ENCODE results near the gene CHRND. TPM values are rescaled to one million over a fixed set of nuclear protein-coding genes. Genes with fewer than 3 reads are reported as not detected.
"Not testable (repeated sequence)": the region's sequence is repeated elsewhere in the genome, so short reads cannot be mapped to it uniquely, and the experiment has no call there.

CHRND gene
- total RNA-seq, 1 experiment from 2014 or later = not detected

DNA sequence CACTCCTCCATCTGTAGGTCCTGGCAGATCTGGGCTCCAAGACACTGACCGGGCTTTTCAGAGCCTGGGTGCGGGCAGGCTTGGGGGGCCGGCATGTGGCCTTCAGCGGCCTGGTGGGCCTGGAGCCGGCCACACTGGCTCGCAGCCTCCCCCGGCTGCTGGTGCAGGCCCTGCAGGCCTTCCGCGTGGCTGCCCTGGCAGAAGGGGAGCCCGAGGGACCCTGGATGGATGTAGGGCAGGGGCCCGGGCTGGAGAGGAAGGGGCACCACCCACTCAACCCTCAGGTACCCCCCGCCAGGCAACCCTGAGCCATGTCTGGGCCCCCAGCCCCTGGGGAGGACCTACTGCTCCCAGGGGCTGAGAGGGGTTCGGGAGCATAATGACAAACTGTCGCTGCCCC is 761 bp upstream of the CHRND start:
- no peak for DNase-seq (ENCODE audit: low spot score)

DNA sequence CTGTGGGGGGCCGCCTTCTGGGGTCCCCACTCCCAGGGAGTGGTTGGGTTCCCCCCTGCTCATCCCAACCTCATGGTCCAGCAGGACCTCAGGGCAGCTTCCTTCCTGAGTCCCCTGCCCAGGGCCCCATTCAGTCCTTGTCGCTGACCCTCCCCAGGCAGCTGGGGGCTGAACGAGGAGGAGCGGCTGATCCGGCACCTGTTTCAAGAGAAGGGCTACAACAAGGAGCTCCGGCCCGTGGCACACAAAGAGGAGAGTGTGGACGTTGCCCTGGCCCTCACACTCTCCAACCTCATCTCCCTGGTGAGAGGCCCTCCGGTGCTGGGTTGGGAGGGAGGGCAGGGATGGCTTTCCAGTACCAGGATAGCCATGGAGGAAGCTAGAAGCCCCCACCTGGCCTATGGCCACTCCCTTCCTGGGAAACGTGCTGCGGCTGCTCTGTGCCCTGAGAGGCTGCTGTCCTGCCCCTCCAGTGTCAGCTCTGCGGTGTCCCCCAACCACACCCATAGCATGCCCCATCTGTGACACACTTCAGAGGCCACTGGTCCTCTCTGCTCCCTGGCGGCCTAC is 497 bp downstream of the CHRND start:
- DNase-seq (ENCODE audit: low spot score) = no peak

DNA sequence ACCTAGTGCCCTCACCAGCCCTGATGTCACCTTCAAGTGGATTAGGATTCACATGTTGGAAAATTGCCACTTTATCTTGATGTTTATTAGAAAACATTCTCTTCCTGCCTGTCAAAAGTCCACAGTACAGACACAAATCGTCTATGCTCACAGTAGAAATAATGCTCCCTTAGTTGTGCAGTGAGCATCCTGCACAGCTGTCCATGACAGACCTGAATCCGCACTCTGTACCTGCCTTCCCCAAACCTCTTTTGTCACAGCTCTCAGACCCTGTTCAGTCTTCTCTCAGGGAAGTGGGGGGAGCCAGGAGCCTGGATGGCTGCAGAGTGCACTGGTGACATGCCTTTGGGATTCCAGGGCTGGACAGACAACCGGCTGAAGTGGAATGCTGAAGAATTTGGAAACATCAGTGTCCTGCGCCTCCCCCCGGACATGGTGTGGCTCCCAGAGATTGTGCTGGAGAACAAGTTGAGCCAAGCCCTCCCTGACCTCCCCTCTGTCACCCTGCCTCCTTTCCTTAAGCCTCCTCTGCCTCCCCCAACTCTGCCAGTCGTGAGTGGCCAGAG is 2.0 kb downstream of the CHRND start:
- no peak for DNase-seq (ENCODE audit: low spot score)

DNA sequence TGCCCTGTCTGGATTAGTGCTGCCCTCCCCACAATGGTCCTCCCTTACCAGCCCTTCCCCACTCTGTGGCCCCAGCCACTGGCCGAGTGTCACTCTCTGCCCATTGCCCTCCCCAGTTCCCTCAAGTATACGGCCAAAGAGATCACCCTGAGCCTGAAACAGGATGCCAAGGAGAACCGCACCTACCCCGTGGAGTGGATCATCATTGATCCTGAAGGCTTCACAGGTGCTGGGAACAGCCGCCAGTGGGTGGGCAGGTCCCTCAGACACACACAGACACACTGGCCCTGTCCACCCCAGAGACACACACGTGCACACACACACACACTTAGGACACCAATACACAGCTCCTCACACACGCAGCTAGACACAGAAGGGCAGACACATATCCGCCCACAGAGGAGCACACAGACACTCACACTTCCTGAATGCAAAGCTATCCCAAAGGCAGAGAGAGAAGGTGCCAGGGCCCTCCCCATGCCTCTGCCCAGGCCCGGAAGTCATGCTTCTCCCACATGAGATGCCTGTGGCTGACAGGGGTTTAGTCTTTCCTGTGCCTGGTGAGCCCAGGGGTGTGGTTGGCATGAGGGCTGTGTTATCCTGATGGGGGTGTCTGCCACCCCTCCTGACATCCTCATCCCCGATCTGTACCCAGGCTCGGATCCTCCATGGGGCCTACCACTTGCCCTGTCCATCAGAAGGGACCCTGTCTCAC is 2.9 kb downstream of the CHRND start:
- DNase-seq (ENCODE audit: low spot score) = peak; percentile 21

DNA sequence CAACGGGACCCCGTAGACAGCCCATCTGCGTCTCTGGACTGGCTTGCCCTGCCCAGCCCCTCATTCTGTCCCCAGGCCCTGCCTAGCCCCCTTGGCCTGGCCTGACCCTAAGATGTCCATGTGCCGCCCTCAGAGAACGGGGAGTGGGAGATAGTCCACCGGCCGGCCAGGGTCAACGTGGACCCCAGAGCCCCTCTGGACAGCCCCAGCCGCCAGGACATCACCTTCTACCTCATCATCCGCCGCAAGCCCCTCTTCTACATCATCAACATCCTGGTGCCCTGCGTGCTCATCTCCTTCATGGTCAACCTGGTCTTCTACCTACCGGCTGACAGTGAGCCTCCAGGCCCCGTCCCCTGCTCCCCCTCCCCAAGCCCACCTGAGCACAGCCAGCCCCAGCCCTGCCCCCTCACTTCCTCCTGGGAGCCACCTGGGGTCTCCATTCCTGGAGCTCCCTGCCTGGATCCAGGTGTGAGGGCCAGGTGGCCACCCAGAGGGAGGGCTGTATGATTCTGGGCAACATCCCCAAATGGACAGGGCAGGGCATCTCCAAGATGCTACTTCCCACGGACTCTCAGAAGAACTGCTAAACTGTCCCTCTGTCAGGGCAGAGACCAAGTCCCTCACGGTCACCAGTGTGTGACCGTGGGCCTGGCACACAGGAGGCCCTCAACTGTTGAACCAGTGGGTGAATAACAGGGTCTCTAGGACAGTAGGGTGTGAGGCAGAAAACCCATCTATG is 4.0 kb downstream of the CHRND start:
- no peak for DNase-seq (ENCODE audit: low spot score)

DNA sequence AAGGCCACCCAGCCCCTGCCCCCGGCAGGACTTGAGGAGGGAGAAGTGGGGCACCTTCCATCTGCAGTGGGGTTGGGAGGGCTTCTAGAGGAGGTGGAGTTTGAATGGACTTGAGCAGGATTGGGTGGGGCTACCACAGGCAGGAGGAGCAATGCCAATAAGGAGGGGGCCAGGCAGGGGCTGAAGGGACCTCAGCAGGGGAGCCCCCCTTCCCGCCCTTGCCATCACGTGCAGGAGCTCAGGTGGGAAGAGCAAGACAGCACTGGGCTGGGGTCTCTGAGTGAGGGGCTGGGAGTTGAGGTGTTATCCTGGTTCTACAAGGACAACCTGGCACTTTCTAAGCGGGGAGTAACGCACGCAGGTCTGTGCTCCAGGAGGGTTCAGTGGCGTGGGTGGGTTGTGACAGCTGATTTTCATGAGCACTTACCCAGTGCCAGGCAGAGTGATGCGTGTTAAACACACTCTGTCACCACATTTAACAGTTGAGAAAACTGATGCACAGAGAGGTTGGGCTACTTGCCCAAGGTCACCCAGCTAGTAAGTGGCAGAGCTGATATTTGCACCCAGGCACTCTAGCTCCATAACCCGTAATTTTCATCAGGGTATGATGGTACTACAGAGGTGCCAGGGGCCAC is 4.8 kb downstream of the CHRND start:
- no peak for DNase-seq (ENCODE audit: low spot score)

DNA sequence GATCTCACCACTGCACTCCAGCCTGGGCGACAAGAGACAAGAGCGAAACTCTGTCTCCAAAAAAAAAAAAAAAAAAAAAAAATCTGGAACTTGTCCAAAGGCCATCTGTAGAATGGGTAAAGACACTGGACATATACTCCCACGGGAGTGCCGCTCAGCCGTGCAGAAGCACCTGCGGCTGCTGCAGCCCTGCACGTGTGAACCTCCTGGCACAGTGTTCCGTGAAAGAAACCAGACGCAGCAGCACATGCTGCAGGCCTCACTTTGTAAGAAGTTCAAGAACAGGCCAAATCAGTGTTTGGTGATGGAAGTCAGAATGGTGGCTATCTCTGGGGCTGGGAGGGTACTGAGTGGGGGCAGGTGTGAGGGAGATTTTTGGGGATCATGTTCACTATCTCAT is 6.5 kb downstream of the CHRND start:
- DNase-seq (ENCODE audit: low spot score) = no peak

DNA sequence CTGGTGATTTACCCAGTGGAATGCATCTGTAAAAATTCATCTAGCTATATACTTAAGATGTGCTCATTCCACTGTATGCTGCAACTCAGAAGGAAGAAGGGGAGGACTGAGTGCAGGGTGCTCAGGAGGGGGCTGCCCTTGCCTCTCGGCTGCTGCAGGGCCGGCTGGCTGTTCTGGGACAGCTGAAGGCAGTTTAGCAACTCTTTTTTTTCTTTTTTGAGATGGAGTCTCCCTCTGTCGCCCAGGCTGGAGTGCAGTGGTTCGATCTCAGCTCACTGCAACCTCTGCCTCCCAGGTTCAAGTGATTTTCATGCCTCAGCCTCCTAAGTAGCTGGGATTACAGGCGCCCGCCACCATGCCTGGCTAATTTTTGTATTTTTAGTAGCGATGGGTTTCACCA is 6.9 kb downstream of the CHRND start:
- not testable (repeated sequence) for DNase-seq (ENCODE audit: low spot score)

DNA sequence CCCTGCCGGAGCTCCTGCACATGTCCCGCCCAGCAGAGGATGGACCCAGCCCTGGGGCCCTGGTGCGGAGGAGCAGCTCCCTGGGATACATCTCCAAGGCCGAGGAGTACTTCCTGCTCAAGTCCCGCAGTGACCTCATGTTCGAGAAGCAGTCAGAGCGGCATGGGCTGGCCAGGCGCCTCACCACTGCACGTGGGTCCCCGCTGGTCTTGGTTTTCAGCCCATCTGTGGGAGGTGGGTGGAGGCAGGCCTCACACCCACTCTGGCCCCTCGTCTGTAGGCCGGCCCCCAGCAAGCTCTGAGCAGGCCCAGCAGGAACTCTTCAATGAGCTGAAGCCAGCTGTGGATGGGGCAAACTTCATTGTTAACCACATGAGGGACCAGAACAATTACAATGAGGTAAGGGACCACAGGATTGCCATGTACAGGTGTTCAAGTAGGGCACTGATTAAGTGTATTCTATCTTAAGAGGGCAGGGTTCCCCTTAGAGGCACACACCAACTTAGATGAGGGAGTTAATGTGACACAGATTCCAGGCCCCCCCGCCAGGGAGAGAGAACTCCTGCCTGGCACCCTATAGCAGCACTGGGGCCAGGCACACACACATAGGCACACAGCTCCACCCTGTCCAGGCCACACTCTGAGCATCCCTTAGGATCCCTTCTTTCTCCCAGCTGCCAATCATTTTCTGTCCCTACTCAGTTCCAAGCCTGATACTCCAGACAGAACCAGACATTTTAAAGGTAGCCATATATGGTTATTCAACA is 8.2 kb downstream of the CHRND start:
- no peak for DNase-seq (ENCODE audit: low spot score)

DNA sequence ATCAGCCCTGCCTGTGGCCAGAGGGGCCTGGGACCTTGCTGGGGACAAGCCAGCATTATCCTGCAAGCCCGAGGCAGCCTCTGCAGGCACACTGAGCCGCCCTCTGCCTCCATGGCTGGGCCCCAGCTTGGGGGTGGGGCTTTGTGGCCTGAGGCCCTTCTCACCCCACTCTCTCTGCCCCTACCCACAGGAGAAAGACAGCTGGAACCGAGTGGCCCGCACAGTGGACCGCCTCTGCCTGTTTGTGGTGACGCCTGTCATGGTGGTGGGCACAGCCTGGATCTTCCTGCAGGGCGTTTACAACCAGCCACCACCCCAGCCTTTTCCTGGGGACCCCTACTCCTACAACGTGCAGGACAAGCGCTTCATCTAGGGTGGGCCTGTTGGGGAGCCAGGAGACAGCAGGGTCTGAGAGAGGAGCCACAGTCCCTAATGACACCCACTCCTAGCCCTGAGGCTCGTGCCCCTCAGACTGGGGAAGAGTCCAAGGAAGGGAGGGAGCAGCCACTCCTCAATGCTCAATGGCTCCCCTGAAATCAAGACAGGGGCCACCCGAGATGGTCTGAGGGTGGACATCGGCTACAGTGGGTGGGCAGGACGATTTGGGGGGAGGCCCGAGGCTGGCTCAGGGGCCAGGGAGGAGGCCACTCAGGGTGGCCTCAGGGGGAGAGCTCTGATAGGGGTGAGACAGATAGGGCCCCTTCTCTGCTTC is 9.1 kb downstream of the CHRND start:
- DNase-seq (ENCODE audit: low spot score) = no peak

DNA sequence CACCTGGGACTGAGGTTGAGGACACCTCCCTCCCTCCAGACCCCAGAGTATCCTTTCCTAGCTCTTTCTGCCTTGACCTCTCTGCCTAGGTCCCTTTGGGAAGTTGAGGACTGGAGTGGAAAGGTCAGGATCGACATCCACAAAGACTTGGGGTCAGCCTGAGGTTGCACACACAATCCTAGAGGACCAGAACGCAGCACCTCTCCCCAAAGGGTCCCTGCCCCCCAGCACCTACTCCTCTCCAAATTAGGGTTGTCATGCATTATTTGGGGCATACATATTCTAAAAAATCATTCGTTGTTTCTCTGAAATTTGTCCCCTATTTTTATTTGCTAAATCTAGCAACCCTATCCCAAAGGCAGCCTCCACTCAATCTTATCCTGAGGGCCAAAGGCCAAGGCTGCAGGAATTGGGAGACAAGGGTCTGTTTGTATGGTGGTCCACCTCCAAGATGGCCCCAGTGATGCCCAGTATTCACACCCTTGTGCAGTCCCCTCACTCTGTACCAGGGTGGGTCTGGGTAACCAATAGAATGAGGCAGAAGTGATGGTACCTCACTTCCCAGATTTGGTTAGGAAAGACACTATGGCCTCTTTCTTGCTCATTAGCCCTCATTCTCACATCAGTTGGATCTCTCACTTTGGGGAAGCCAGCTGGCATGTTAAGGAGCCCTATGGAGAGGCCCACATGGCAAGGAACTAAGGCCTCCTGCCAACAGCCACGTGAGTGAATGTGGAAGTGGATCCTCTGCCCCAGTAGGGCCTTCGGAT is 10.0 kb downstream of the CHRND start:
- no peak for DNase-seq (ENCODE audit: low spot score)

DNA sequence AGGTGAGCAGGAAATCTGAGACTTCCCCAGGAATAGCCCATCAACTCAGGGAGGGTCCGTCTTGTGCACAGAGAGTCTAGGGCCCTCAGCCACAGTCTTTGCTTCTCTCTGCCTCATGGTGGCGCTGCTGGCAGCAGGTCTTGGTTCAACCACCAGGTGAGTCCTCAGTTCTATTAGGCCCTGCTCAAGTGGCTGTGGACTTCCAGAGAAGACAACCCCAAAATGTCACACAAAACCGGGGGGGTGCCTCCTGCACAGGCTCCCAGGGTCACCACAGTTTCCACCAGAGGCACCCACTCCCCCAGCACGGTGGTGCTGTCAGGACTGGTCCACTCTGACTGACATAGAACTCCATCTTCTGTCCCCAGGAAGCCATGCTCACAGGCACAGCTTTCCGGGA is 11.1 kb downstream of the CHRND start:
- no peak for DNase-seq (ENCODE audit: low spot score)

DNA sequence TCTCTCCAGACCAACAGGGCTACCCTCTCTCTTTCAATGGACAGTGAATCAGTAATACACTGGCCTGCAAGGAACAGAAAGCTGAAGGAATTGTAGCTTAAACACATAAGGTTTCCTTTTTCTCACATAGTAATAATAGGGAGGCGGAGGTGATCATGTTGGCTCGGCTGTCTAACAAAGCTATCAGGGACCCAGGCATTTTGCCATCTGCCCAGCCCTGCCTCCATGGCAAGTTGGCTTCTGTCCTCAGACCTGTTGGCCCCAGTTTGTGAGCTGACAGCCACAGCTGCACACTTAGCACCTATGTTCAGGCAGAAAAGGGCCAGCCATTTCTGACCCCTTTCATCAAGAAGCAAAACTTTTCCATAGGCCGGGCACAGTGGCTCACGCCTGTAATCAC is 11.5 kb downstream of the CHRND start:
- no peak for DNase-seq (ENCODE audit: low spot score)

DNA sequence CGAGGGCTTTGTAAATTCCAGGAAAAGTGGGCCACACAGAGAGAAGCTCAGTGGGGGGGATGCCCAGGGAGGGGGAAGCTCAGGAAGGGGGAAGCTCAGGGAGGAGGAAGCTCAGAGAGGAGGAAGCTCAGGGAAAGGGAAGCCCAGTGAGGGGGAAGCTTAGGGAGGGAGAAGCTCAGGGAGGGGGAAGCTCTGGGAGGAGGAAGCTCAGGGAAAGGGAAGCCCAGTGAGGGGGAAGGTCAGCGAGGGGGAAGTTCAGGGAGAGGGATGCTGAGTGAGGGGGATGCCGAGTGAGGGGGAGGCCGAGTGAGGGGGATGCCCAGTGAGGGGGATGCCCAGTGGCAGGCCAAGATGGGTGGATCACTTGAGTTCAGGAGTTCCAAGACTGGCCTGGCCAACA is 12.7 kb downstream of the CHRND start:
- DNase-seq (ENCODE audit: low spot score) = no peak

DNA sequence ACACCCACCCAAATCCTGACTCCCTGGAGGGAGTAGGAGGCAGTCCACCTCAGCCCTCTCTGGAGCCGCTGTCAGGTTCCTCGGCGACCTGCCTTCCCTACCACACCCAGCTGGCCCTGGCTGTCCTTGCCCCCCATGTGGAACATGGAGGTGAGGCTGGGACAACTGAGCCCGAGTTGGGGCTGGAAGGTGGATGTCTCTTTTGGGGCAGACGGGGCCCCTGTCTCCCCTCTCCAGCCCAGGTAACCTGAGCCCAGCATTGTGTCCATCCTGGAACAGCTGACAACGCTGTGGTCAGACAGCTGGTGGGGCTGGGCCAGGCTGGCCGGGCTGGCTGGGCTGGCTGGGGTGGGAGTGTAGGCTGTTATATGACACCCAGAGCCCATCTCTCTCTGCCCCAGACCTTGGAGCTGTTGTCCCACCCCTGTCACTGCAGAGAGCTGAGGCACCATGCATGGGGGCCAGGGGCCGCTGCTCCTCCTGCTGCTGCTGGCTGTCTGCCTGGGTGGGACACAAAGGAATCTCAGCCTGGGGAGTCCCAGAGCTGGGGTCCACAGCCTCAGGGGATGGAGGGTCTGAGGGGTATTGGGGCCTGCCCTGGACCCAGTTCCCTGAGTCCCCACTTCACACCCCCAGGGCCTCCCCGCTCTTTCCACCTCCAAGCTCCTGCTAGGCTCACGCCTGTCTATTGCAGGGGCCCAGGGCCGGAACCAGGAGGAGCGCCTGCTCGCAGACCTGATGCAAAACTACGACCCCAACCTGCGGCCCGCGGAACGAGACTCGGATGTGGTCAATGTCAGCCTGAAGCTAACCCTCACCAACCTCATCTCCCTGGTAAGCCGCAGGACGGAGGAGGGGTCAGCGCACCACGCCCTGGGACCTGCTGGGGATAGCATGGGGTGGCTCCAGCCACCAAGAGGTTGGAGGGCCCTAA is 13.6 kb downstream of the CHRND start, which contains the start of gene CHRNG:
CHRNG (plus strand) TSS at position 395 of the 934 bp plus-strand sequence; CDS start at position 451, 56 bp downstream.
- no peak for DNase-seq (ENCODE audit: low spot score)

DNA sequence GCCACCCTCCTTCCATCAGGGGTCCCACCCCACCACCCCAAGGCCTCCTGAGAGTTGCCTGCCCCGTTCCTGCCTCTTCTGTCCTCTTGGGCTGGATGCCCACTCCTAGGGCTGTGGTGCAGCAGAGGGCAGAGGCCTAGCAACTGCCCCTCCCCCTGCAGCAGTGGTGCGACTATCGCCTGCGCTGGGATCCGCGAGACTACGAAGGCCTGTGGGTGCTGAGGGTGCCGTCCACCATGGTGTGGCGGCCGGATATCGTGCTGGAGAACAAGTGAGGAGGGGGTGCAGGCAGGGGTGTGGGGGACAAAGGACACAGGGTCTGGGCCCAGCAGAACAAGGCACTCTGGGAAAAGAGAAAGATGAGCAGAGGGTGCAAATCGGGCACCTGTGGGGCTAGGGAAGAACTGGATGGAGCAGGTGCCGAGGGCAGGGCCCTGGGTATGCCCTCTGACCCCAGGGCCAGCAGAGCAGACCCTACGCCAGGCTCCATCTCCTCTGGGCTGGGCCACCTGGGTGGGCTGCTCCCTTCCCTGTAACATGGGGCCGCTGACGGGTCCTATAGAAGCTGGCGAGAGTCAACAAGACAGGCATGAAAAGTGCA is 14.6 kb downstream of the CHRND start:
- no peak for DNase-seq (ENCODE audit: low spot score)

DNA sequence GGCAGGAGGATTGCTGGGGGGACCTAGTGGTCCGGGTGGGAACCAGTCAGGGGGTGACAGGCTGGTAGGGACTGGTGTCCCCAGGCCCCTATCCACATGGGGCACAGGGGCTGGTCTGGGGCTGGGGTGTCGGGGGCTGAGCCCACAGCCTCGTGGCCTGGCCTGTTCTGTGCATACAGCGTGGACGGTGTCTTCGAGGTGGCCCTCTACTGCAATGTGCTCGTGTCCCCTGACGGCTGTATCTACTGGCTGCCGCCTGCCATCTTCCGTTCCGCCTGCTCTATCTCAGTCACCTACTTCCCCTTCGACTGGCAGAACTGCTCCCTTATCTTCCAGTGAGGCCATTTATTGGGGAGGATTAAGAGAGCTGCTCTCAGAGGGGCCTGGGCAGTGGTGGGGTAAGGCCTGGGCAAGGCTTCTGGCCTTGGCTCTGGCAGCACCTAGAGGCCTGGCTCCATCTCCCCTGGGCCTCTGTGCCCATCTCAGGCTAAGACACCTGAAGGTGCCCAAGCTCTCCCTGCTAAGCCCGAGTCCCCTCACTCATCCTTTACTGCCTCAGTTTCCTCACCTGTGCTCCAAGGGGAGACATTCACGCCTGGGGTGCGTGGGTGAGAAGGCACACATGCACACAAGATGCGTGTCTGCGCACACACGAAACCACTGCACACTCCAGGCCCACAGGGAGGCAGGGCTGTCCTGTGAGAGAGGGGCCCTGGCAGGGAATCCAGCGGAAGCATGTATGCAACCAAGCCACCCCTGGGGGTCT is 15.4 kb downstream of the CHRND start:
- no peak for DNase-seq (ENCODE audit: low spot score)
